GM12878 (cell line): ENCODE results near the gene IL32. TPM values are rescaled to one million over a fixed set of nuclear protein-coding genes. Genes with fewer than 3 reads are reported as not detected.

ENCODE experiments used
- ATAC-seq: fragments of 200-7000 bp; cut with Tn5 transposase; 3 replicates; pipeline ENCODE4 v1.9.1; 2020; ENCODE audit warnings: mild to moderate bottlenecking, moderate library complexity
- BruUV-seq: library from RNA; stranded (reverse); fragments of 400-500 nt; replicated peaks from 2 replicates; lab custom pipeline; 2021; lab: Mats Ljungman, UMichigan
- CTCF ChIA-PET: fragments of 300-600 bp; sonication (Branson Sonifier 250); formaldehyde crosslinking; extraction: SDS; loops from one replicate; lab custom pipeline; 2021; ENCODE audit warnings: inconsistent platforms; lab: Yijun Ruan, JAX
- POLR2A ChIA-PET: fragments of 350-600 bp; formaldehyde crosslinking; extraction: SDS; loops from one replicate; lab custom pipeline; 2021; ENCODE audit warnings: inconsistent platforms; lab: Charles Lee
- RAD21 ChIA-PET: fragments of 300-600 bp; sonication (Branson Sonifier 250); formaldehyde crosslinking; loops from one replicate; lab custom pipeline; 2023; ENCODE audit warnings: antibody characterized with exemption; ENCODE audit not compliant: unreplicated experiment; lab: Charles Lee
- SMC1A ChIA-PET: fragments of 300-600 bp; sonication (Branson Sonifier 250); formaldehyde crosslinking; loops from one replicate; lab custom pipeline; 2023; ENCODE audit not compliant: unreplicated experiment, uncharacterized antibody; lab: Charles Lee
- DNase-seq: peaks from one replicate; pipeline ENCODE4 v3.0.0-alpha.2; 2011; ENCODE audit warnings: low read depth, low spot score
- FAIRE-seq: peaks from 3 replicates; lab custom pipeline; 2011; peaks lifted over from hg19 to GRCh38; lab: Jason Lieb, UNC
- H2AFZ ChIP-seq: 2 replicates; pipeline ENCODE4 v1.6.0; 2011; ENCODE audit warnings: low read depth, low read length, control low read depth; ENCODE audit not compliant: control insufficient read depth
- H3K27ac ChIP-seq: 2 replicates; pipeline ENCODE4 v1.5.1; 2011; ENCODE audit warnings: control low read depth; ENCODE audit not compliant: control insufficient read depth, insufficient read depth
- H3K27me3 ChIP-seq, 2 experiments: replicated peaks in 1 of 2; 2 replicates each; pipeline versions ENCODE4 v1.6.0 to v1.6.1; 2011; ENCODE audit warnings: low read length in 1 of 2; ENCODE audit not compliant: control insufficient read depth in 2 of 2, insufficient read depth in 2 of 2
- H3K36me3 ChIP-seq, 2 experiments: 2 replicates each; pipeline ENCODE4 v1.5.1; 2011; ENCODE audit warnings: low read length in 1 of 2; ENCODE audit not compliant: control insufficient read depth in 2 of 2, insufficient read depth in 2 of 2
- H3K4me1 ChIP-seq: 2 replicates; pipeline ENCODE4 v1.6.1; 2011; ENCODE audit warnings: mild to moderate bottlenecking, low read length, moderate library complexity, mixed read lengths; ENCODE audit not compliant: control insufficient read depth, insufficient read depth
- H3K4me2 ChIP-seq: 2 replicates; pipeline ENCODE4 v1.6.0; 2011; ENCODE audit warnings: control low read depth; ENCODE audit not compliant: control insufficient read depth, insufficient read depth
- H3K4me3 ChIP-seq: fragments of 200-600 bp; sonication (generic); 2 replicates; pipeline ENCODE4 v1.5.1; 2016
- H3K79me2 ChIP-seq: 2 replicates; pipeline ENCODE4 v1.6.0; 2011; ENCODE audit warnings: low read length; ENCODE audit not compliant: control insufficient read depth, insufficient read depth
- H3K9ac ChIP-seq: 2 replicates; pipeline ENCODE4 v1.8.0; 2011; ENCODE audit warnings: low read length, control low read depth, mixed read lengths; ENCODE audit not compliant: control insufficient read depth, insufficient read depth
- H3K9me3 ChIP-seq: replicated peaks from 3 replicates; pipeline ENCODE4 v1.5.1; 2011; ENCODE audit warnings: mild to moderate bottlenecking, low read length; ENCODE audit not compliant: control insufficient read depth, insufficient read depth
- H4K20me1 ChIP-seq: 2 replicates; pipeline ENCODE4 v1.6.0; 2011; ENCODE audit not compliant: control insufficient read depth, insufficient read depth
- E2F8 ChIP-seq: fragments of 450-650 bp; IDR thresholded peaks from 2 replicates; pipeline ENCODE4 v1.6.1; 2018; ENCODE audit warnings: mild to moderate bottlenecking, low read depth, moderate library complexity; ENCODE audit not compliant: partially characterized antibody
- IKZF2 ChIP-seq, 2 experiments: fragments of 450-650 bp; IDR thresholded peaks; 2 replicates each; pipeline ENCODE4 v1.6.1; 2017; ENCODE audit warnings: mild to moderate bottlenecking in 2 of 2, moderate library complexity in 2 of 2
- NR2C1 ChIP-seq: fragments of 450-650 bp; IDR thresholded peaks from 2 replicates; pipeline ENCODE4 v1.6.1; 2017; ENCODE audit warnings: antibody characterized with exemption, mild to moderate bottlenecking, moderate library complexity
- RAD51 ChIP-seq: fragments of 450-650 bp; IDR thresholded peaks from 2 replicates; pipeline ENCODE4 v1.6.1; 2016; ENCODE audit warnings: moderate library complexity, mild to moderate bottlenecking, inconsistent platforms
- SRF ChIP-seq, 2 experiments: IDR thresholded peaks; 2 replicates each; pipeline ENCODE4 v1.6.1; 2011; ENCODE audit warnings: low read depth in 2 of 2, low read length in 2 of 2, mild to moderate bottlenecking in 1 of 2, moderate library complexity in 1 of 2
- SUPT20H ChIP-seq: IDR thresholded peaks from 2 replicates; pipeline ENCODE4 v1.6.1; 2011; ENCODE audit warnings: low read depth, mild to moderate bottlenecking, low read length, moderate library complexity, borderline replicate concordance; ENCODE audit not compliant: control insufficient read depth
- TCF3 ChIP-seq: IDR thresholded peaks from 2 replicates; pipeline ENCODE4 v1.6.1; 2012; ENCODE audit warnings: low read depth, mild to moderate bottlenecking, low read length, borderline replicate concordance; ENCODE audit not compliant: insufficient read depth
- ZBED1 ChIP-seq: IDR thresholded peaks from 2 replicates; pipeline ENCODE4 v1.6.1; 2016; ENCODE audit warnings: borderline replicate concordance
- ZBTB33 ChIP-seq: fragments of 450-650 bp; IDR thresholded peaks from 2 replicates; pipeline ENCODE4 v1.6.1; 2017; ENCODE audit warnings: mild to moderate bottlenecking
- WGBS: methylation state at CpG from one replicate; pipeline ENCODE4 v1.1.6; 2016; ENCODE audit warnings: low lambda C conversion rate; ENCODE audit not compliant: insufficient replicate concordance, insufficient coverage; ENCODE audit errors: missing lambda C conversion rate; 5-methylcytosine and 5-hydroxymethylcytosine counted together
- in situ Hi-C: fragments of 300-500 bp; cut with MboI; formaldehyde crosslinking; loops from 9 replicates; pipeline ENCODE4 v1.14.3; 2018; ENCODE audit warnings: mixed read lengths
- intact Hi-C: fragments of 100-400 bp; cut with micrococcal nuclease; formaldehyde crosslinking; loops from one replicate; pipeline ENCODE4 v1.14.2; 2022; ENCODE audit not compliant: unreplicated experiment
- polyA plus RNA-seq, 11 experiments: library from polyadenylated mRNA; depleted of rRNA in 4 of 11; unstranded in 6 of 11; stranded (reverse) in 5 of 11; fragments of >200 nt; fragmentation: Nextera tagmentation in 4 of 11; fragmentation: Illumina TruSeq in 1 of 11; extraction: Ambion mirVana in 4 of 11; extraction: Trizol in 1 of 11; gene quantifications; 1 replicate in 1 of 11; 2 replicates in 10 of 11; pipeline versions ENCODE4 v1.2.1 to v1.2.3, GENCODE V29; 2011 to 2016; ENCODE audit warnings: inconsistent platforms in 2 of 11, missing spikeins in 2 of 11, low read depth in 1 of 11
- total RNA-seq, 4 experiments: library from RNA; depleted of rRNA in 3 of 4; stranded (reverse); fragments of >200 nt in 3 of 4; fragmentation: Illumina TruSeq in 1 of 4; extraction: Trizol in 1 of 4; gene quantifications; 2 replicates each; pipeline versions ENCODE4 v1.2.1 to v1.2.3, GENCODE V29; 2013 to 2021
- TF ChIP-seq, protein P1 (sequence below): IDR thresholded peaks from 2 replicates; pipeline ENCODE4 v1.6.1; 2011; ENCODE audit warnings: borderline replicate concordance, low read depth, mild to moderate bottlenecking, moderate library complexity, low read length; ENCODE audit not compliant: insufficient read depth, poor library complexity, severe bottlenecking

IL32 gene
- total and polyA plus RNA-seq, 10 of the 15 experiments (the other 5 are each of a cell fraction or from before 2014, with no cell fraction given), result 27.0 to 122 (median 55.8) TPM

GRCh38 chr16:3015865-3016521, 49.4 kb upstream of the IL32 start (continued):
- TF ChIP-seq E2F8, result no peak
- TF ChIP-seq, protein P1, sequence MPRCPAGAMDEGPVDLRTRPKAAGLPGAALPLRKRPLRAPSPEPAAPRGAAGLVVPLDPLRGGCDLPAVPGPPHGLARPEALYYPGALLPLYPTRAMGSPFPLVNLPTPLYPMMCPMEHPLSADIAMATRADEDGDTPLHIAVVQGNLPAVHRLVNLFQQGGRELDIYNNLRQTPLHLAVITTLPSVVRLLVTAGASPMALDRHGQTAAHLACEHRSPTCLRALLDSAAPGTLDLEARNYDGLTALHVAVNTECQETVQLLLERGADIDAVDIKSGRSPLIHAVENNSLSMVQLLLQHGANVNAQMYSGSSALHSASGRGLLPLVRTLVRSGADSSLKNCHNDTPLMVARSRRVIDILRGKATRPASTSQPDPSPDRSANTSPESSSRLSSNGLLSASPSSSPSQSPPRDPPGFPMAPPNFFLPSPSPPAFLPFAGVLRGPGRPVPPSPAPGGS, result no peak

- no peak overlapping the region for H2AFZ ChIP-seq
- FAIRE-seq (no peak), DNase-seq (no peak), ATAC-seq (no peak)
- H3K9ac ChIP-seq, result no peak overlapping the region
- WGBS, result 83% methylated on average over 20 of the region's 20 CpGs
- no peaks in the 10 kb centered on the region for H3K79me2 ChIP-seq
- no peak overlapping the region for H3K4me2 ChIP-seq
- ChIA-PET CTCF (no interaction called here), SMC1A (no interaction called here), RAD21 (no interaction called here), POLR2A (no interaction called here)
- H3K9me3 ChIP-seq, result no peaks in the 10 kb centered on the region
- intact Hi-C loops, result no loop called here
- H3K4me3 ChIP-seq, result no peak overlapping the region
- no peak overlapping the region for H3K27ac ChIP-seq
- peaks cover 0 to under 1% of the 10 kb centered on the region in 2 experiments; a peak in 3 of 4 replicates for H3K27me3 ChIP-seq
- in situ Hi-C loops, result no loop called here
- peaks cover 17% of the 10 kb centered on the region for H3K4me1 ChIP-seq
- H4K20me1 ChIP-seq, result no peaks in the 10 kb centered on the region
- TF ChIP-seq SUPT20H (no peak), ZBTB33 (no peak), RAD51 (no peak), NR2C1 (no peak), TCF3 (no peak), SRF (IDR thresholded peaks at IDR 0.05; ENCODE audit: low read depth in 2 of 2, low read length in 2 of 2) (no peak), IKZF2 (IDR thresholded peaks at IDR 0.05) (no peak), ZBED1 (no peak)
- no peaks in the 10 kb centered on the region; a peak in 1 of 4 replicates for H3K36me3 ChIP-seq
- BruUV-seq, result no TSS peak
Measured at GRCh38 chr16:3017344-3017743, 48.1 kb upstream of the IL32 start.
